Medulla oblongata (tissue), 1 donor: Measurements from ENCODE around the gene SUPT4H1.

Source experiments
- DNase-seq: peaks from one replicate; pipeline ENCODE4 v3.0.0-alpha.2; 2015; ENCODE audit errors: extremely low spot score

SUPT4H1 gene

DNA sequence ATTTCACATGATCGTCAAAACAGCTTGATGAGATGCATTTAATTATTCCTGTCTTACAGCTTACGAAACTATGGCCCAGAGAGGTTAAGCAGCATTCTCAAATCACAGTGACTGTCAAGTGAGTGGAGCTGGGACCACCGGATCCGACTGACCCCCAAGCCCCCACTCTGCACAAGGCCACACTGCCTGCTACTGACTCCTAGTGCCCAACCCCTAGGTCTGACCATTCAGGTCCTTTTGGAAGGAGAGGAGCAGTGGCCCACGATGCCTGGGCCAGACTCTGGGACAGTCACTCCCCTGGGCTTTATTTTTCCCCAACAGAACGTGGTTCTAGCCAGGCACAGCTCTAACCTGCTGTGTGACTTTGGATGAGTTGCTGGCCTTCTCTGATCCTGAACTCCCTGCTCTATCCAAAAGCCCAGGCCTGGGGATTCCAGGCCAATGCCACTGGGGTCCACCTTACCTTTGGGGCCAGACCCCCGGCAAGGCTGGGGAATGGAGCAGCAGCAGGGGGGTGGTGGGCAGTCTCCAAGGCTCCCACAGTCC is 33.3 kb downstream of the SUPT4H1 start:
- DNase-seq = no peak

DNA sequence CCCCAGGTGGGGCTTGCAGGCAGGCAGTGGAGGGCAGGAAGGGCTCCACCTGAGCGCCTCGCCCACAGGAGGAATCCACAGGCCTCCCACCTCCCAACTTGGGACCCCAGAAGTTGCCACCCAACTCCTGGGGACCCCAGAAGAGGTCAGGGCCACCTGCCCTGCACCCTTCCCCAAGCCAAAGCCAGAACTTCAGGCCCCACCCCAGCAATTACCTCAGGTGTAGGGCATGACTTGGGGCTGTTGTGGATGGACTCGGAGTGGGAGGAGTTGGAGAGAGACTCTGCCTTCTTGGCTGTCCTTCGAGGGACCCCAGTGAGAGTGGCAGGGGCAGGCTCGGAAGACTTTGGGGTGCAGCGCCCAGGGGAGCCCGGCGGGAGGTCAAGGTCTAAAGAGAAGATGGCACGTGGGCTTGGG is 33.9 kb downstream of the SUPT4H1 start:
- no peak for DNase-seq

DNA sequence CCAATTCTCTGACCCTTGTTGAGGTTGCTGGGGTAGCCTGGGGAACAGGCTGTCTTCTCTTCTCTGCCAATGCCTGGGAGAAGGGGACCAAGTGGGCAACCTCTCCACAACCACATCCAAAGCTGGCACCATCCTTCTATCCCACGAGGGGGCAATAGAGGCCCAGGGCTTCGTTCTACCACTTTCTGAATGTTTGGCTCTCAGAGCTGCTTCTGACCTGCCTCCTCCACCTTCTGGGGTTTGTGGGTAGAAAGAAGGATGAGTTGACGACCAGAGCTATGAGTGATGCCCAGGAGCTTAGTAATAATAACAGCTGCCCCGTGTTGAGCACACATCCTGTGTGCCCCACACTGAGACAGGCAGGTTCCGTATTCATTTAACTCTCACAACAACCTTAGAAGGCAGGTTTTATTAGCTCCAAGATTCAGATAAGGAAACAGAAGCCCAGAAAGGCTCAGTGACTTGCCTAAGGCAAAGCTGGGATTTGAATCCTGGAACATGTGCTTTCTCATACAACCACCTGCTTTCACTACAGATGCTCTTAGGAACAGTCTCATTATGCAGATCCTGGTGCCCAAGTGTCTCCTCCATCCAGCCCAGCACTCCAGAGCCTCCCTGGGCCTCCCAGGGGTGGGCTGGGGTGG is 34.5 kb downstream of the SUPT4H1 start:
- peak; percentile 54 for DNase-seq

GRCh38 chr17:58316260-58316960 is 35.6 kb downstream of the SUPT4H1 start:
- no peak for DNase-seq

DNA sequence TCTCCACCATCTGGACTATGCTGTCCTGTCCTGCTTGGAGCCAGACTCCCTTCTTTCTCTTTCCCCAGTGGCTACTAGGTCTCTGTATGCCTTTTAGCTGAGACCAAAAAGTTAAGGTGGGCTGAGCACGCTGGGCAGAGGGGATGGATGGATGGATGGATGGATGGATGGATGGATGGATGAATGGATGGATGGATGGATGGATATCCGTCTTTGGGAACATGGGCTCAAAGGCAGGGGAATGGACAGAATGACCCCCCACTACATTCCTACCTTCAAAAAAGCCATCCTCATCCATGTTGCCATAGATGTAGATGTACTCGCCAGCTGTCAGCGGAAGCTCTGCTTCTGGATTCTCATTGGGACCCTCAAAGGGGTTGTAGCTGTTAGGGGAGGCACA is 36.3 kb downstream of the SUPT4H1 start:
- DNase-seq = no peak

- no peak for DNase-seq
Observed at GRCh38 chr17:58315281-58315711, 36.7 kb downstream of the SUPT4H1 start.

- no peak for DNase-seq
Observed at GRCh38 chr17:58314706-58315015, 37.3 kb downstream of the SUPT4H1 start.

GRCh38 chr17:58313815-58314705 is 37.9 kb downstream of the SUPT4H1 start:
- no peak for DNase-seq

GRCh38 chr17:58312829-58313228 is 39.2 kb downstream of the SUPT4H1 start:
- no peak for DNase-seq

DNA sequence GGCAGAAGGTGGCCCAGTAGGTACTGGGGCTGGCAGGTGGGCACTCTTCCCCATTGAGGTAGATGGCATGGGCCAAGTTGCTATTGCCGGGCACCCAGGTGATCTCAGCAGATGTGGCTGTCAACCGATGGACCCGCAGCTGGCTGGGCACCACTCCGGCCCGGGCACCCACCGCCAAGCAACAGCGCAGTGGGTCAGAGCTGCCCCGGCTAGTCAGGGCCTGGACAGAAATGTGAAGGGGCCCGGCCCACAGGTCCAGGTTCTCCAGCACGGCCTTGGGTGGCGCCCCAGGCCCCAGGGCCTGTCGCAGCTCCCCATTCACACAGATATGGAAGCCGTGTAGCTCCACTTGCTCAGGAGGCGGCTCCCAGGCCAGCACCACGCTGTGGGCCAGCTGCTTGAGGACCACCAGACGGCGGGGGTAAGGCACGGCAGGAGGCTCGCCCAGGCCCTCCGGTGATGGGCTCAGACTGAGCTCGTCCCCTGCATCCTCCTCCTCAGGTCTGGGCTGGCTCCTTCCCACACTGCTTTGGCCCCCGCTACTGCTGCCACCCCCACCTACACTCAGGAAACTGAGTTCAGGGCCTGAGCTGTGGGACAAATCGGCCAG is 39.9 kb downstream of the SUPT4H1 start:
- DNase-seq = no peak

- no peak for DNase-seq
Observed at GRCh38 chr17:58311429-58311894, 40.5 kb downstream of the SUPT4H1 start.

GRCh38 chr17:58310511-58311428 is 41.2 kb downstream of the SUPT4H1 start:
- no peak for DNase-seq

- DNase-seq = no peak
Observed at GRCh38 chr17:58309918-58310259, 42.1 kb downstream of the SUPT4H1 start.

DNA sequence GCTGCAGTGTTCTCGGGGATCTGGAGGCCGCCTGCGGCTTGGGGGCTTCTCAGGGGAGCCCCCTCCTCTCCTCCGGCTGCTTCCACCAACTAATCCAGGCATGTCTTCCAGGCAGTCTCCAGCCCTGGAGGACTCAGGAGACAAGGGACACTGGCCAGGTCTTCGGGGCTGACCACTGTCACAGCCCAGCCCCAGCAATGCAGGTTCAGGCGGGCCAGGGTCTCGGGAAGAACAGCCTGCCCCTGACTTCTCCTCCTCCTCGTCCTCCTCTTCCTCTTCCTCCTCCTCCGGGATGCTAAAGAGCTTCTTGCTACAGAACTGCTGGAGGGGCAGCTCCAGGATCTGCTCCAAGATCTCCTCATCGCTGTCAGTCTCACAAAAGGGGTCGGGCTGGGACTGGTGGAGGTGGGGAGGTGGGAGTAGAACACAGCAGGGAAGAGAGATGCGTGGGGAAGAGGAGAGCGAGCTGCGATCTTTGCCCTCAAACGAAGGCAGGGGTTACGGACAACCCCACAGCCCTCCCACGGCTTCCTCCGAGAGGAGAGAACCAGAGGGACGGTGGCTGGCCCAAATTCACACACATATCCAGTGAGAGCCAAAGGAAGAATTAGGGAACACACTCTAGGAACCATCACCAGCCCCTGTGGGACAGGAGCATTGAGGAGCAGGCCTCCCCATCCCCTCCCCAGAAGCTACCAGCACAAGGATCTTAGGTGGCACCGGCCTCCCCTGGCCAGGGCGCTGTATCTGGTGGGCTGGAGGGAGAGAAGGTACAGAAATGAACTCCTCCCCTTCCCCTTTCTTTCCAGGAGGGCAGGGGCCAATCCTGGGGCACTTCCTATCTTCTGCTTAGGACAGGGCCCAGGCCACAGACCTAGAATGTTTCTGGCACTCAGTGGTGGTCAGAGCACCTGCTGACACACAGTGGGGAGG is 42.8 kb downstream of the SUPT4H1 start:
- DNase-seq = no peak

GRCh38 chr17:58308173-58308984 is 43.6 kb downstream of the SUPT4H1 start:
- no peak for DNase-seq

GRCh38 chr17:58307468-58308172 is 44.4 kb downstream of the SUPT4H1 start:
- no peak for DNase-seq

- no peak for DNase-seq
Observed at GRCh38 chr17:58306131-58306951, 45.7 kb downstream of the SUPT4H1 start.
